C1 segment of cervical spinal cord (tissue), 14 donors: Measurements from ENCODE around the gene IL17C.
A peak's percentile ranks its signal among the peaks of the same experiment; 100 is the strongest.

ENCODE experiments used
- DNase-seq, 14 donors: peaks; one replicate each; lab custom pipeline; 2025; lab: John Stamatoyannopoulos, UW

Gene IL17C, protein sequence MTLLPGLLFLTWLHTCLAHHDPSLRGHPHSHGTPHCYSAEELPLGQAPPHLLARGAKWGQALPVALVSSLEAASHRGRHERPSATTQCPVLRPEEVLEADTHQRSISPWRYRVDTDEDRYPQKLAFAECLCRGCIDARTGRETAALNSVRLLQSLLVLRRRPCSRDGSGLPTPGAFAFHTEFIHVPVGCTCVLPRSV

DNA sequence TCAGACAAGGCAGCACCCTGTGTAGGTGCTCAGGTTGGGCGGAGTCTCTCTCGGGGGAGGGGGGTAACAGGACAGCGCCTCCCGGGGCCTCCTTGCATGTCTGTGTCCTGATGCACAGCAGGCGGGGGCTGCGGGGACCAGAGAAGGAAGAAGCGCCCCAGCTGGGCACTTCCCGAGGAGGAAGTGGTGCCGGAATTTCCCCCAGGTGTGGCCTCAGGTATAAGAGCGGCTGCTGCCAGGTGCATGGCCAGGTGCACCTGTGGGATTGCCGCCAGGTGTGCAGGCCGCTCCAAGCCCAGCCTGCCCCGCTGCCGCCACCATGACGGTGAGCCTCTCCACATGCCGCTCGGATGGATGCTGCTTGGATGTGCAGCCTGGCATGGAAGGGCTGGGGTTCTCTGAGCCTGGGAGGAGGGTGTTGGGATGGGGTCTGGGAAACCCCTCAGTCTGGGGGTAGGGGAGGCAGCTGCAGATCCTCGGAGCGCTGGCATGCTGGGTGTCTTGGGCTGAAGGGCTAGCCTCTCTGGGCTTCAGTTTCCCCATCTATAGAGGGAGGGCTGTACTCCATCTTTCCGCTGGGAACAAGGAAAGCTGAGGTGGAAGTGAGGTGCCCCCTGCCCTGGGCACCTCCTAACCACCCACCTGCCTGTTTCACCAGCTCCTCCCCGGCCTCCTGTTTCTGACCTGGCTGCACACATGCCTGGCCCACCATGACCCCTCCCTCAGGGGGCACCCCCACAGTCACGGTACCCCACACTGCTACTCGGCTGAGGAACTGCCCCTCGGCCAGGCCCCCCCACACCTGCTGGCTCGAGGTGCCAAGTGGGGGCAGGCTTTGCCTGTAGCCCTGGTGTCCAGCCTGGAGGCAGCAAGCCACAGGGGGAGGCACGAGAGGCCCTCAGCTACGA, at the start of gene IL17C:
Gene IL17C, plus strand, starts transcription at position 250 of the 908 bp plus-strand sequence. Its CDS starts 70 bp downstream, at position 320.
- DNase-seq: no peak

- no peak for DNase-seq
These were observed 49.6 kb upstream of the IL17C start for GRCh38 chr16:88588754-88589153.

GRCh38 chr16:88589441-88589840, 48.9 kb upstream of the IL17C start:
- DNase-seq: no peak

DNA sequence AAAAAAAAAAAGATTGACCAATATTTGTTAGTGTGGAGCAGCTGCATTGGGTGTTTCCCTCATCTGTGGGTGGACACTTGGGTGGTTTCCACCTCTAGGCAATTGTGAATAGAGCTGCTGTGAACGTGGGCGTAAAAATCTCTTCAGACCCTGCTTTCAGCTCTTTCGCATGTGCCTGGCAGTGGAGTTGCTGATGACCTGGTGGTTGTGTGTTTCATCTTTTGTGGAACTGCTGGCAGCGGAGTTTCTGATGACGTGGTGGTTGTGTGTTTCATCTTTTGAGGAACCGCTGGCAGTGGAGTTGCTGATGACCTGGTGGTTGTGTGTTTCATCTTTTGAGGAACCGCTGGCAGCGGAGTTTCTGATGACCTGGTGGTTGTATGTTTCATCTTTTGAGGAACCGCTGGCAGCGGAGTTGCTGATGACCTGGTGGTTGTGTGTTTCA, 46.8 kb upstream of the IL17C start:
- DNase-seq: peak in 6 of 14 donors; percentile 2 to 25 (median 14)

GRCh38 chr16:88593061-88593460, 45.3 kb upstream of the IL17C start:
- no peak for DNase-seq

- DNase-seq: peak in 10 of 14 donors; percentile 18 to 78 (median 44)
These were observed 44.9 kb upstream of the IL17C start for GRCh38 chr16:88593489-88593888.

DNA sequence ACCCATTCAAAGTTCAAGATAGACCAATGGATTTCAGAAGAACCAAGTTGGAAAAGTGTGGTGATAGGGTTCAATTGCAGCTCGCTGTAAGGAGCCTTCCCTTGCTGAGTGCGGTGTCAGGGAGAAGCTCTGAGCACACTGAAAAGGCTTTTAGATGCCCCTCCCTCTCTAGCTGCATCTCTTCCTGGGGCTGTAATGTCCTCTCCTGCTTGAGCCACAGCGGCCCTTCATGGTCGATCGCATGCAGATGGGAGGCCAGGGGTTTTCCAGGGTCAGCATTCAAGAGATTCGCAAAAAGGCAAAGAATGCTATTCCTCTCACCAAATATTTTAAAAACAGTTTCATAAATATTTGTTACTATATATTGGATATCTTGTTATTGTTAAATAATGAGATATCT, 44.5 kb upstream of the IL17C start:
- peak in 1 of 14 donors; percentile 45 for DNase-seq

DNA sequence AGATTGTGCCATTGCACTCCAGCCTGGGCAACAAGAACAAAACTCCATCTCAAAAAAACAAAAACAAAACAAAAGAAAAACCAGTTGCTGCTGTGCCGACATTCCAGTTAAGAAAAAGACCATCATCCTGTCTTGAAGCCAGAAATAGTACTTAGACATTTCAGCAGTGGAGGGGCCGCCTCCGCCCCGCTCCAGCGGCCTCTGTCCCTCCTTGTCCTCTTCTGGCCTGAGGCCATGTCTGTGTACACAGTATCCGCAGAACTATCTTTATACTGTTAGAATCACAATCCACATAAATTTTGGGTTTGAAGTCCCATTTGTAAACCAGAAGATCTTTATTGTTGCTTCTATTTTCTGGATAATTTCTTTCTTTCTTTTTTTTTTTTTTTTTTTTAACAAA, 43.3 kb upstream of the IL17C start:
- DNase-seq: no peak

GRCh38 chr16:88595921-88596320, 42.5 kb upstream of the IL17C start:
- DNase-seq: peak in 1 of 14 donors; percentile 17

GRCh38 chr16:88596483-88596882, 41.9 kb upstream of the IL17C start:
- DNase-seq: peak in 4 of 14 donors; percentile 5 to 35 (median 20)

DNA sequence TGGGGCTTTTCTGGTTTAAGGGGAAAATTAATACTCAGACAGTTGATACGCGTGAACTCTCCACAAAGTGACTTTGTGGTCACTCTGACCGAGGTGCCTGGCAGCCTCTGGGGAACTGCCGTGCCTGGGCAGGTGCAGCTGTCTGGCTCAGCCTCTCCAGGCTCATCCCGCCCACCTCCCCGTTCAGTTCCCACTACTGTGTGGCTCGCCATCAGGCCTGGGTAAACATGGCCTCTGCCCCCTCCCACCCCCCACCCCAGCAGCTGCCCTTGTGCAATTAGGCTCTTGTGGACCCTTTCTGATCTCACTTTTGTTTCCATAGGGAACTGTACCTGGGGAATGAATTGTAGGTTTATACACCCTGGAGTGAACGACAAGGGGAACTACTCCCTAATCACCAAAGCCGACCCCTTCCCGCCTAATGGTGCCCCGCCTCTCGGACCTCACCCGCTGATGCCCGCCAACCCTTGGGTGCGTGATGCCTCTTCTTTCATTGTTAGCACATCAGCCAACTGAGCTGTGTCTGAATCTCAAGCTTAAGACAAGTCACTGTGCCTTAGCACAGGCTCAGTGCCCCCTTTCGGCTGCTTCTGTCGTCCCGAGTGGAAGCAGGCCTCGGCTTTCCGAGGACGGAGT, 40.4 kb upstream of the IL17C start:
- no peak for DNase-seq

DNA sequence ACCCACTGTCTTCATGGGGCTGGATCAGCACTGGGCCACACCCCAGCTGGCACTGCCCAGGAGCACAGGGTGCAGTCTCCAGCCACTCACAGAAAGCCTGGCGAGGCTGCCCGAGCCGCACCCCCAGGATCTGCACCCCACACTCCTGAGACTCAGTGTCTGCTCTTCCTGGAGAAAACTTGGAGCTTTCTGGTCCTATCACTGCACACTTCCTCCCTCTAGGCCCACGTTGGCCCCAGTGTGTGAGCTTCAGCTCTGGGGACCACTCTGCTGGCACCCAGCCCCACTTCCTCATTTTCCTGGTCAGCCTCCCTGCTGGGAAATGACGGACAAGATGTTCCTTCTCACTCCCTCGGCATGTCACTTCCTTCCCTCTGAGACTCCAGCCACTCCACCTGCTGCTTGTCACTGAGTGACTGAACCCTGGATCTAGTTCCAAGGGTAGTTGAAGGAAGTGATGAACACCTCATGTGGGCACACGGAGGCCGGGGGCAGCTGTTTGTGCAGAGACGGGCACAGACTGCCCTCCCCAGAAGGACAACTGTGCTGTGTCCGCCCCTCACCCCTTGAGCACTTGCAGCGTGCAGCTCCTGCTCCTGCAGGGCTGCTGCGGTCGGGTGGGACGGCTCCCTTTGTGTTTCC, 39.2 kb upstream of the IL17C start:
- DNase-seq: peak in 11 of 14 donors; percentile 10 to 68 (median 46)

GRCh38 chr16:88599825-88600538, 38.4 kb upstream of the IL17C start:
- DNase-seq: no peak

- no peak for DNase-seq
These were observed 37.9 kb upstream of the IL17C start for GRCh38 chr16:88600539-88600896.

DNA sequence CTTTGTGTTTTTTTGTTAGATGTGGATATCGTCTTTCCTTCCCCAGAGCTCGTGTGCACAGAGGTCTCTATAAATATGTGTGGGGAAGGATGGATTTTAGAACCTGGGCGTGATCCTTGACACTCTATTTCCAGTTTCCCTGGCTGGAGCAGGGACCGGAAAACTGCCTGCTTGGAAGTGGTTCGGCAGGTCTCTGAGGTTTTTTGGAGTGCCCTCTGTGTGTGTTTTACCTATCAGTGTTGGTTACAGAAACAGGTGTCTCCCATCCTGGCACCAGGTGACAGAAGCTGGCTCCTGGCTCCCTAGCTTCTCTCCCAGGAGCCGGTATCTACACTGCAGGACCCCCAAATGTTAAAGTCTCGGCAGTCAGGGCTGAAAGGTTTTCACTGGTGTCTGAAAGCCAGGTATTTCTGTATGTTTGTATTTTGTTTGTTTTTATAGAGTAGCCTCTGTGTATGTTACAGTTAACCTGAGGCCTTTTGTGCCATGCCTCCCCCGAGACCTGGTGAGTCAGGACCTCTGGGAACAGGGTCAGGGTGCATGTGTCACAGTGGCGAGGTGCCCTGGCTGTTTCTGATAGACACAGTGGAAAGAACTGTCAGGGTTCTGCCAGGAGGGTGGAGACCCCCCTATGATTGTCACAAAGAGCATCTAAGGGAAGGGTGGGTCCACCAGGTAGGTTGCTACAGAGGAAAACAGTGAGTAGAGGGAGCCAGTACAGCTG, 36.9 kb upstream of the IL17C start:
- DNase-seq: no peak

GRCh38 chr16:88602091-88602490, 36.3 kb upstream of the IL17C start:
- no peak for DNase-seq

- DNase-seq: no peak
These were observed 32.9 kb upstream of the IL17C start for GRCh38 chr16:88605186-88606147.

DNA sequence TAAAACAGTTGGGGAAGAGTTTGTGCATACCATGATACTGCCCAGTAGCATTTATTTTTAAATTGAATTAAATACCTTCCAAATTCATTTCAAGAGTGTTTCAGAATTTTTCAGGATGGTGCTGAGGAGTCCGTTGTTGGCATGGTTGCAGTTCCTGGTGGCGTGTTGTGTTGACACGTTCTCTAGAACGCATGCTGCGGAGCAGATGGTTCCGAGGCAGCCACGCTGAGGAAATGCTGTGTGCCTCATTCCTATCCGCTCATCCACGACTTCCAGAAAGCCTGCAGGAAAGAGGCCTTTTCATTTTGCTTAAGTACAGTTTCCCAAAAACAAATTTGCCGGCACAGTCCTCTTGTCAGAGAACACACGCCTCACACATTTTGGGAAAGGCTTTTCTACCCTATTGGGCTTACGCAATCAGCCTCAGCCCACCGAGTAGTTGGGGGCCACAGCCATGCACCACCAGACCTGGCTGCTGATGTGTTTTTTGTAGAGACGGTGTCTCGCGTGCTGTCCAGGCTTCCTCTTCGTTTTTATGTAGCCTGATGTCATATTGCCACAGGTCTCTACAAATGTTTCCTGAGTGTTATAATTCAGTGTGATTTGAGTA, 32.1 kb upstream of the IL17C start:
- peak in 1 of 14 donors; percentile 86 for DNase-seq

DNA sequence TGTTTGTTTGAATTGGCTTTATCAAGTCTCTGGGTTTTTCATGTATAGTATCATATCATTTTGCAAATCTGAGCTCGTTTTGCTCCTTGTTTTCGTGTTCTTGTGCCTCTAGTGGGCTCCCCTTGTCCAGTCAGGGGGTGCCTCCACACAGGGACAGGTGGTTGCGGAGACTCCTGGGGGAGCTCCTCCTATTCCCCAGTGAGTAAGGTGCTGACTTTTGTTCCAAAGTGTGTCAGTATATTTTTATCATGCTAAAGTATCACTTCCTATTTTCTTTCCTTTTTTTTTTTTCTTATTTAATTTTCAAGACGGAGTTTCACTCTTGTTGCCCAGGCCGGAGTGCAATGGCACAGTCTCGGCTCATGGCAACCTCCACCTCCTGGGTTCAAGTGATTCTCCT, 30.3 kb upstream of the IL17C start:
- no peak for DNase-seq
